K562 (cell line): ENCODE measurements around the gene C10orf90. TPM values are rescaled to one million over a fixed set of nuclear protein-coding genes. Genes with fewer than 3 reads are reported as not detected.

Experiments
- ATAC-seq: fragments of 200-7000 bp; cut with Tn5 transposase; 3 replicates; pipeline ENCODE4 v1.9.1; 2020; ENCODE audit warnings: moderate library complexity
- BruUV-seq: library from RNA; stranded (reverse); fragments of 400-500 nt; replicated peaks from 2 replicates; lab custom pipeline; 2021; lab: Mats Ljungman, UMichigan
- CTCF ChIA-PET: fragments of 300-600 bp; formaldehyde crosslinking; extraction: SDS; loops from one replicate; lab custom pipeline; 2021; ENCODE audit warnings: low intra/inter-chr PET ratio; lab: Yijun Ruan, JAX
- POLR2A ChIA-PET: fragments of 300-600, 350-650 bp; sonication (Branson Sonifier 250); formaldehyde crosslinking; extraction: SDS; loops from one replicate; lab custom pipeline; 2021; ENCODE audit warnings: antibody characterized with exemption, inconsistent platforms; lab: Yijun Ruan, JAX
- DNase-seq, 4 experiments: peaks; one replicate each; pipeline versions ENCODE4 v3.0.0 to v3.0.0-alpha.2; 2011 to 2018; ENCODE audit warnings: low spot score in 3 of 4, mixed read lengths in 3 of 4; ENCODE audit errors: extremely low read depth in 1 of 4
- FAIRE-seq: peaks from 2 replicates; lab custom pipeline; 2011; peaks lifted over from hg19 to GRCh38; lab: Jason Lieb, UNC
- H2AFZ ChIP-seq: 2 replicates; pipeline ENCODE4 v1.6.0; 2011; ENCODE audit warnings: low read depth, low read length, control low read depth, inconsistent platforms
- H3K27ac ChIP-seq: fragments of 200-600 bp; 3 replicates; pipeline ENCODE4 v1.8.0; 2011; ENCODE audit warnings: low read depth, mild to moderate bottlenecking, control low read depth, inconsistent platforms, low read length, moderate library complexity, mixed read lengths; ENCODE audit errors: extremely low read depth
- H3K27me3 ChIP-seq, 2 experiments: fragments of 300-600 bp in 1 of 2; 2 replicates in 1 of 2; 3 replicates in 1 of 2; pipeline versions ENCODE4 v1.6.0 to v1.8.0; 2011; ENCODE audit warnings: inconsistent platforms in 2 of 2, low read length in 2 of 2, mild to moderate bottlenecking in 1 of 2, mixed read lengths in 1 of 2, moderate library complexity in 1 of 2; ENCODE audit not compliant: control insufficient read depth in 2 of 2, insufficient read depth in 2 of 2
- H3K36me3 ChIP-seq: fragments of 300-600 bp; 3 replicates; pipeline ENCODE4 v1.8.0; 2011; ENCODE audit warnings: mild to moderate bottlenecking, low read length, inconsistent platforms; ENCODE audit not compliant: control insufficient read depth, insufficient read depth
- H3K4me1 ChIP-seq, 2 experiments: fragments of 200-600 bp in 1 of 2; replicated peaks in 1 of 2; 2 replicates in 1 of 2; 3 replicates in 1 of 2; pipeline versions ENCODE4 v1.5.1 to v1.8.0; 2011; ENCODE audit warnings: inconsistent platforms in 2 of 2, low read length in 2 of 2, mild to moderate bottlenecking in 1 of 2, mixed read lengths in 1 of 2, moderate library complexity in 1 of 2; ENCODE audit not compliant: control insufficient read depth in 2 of 2, insufficient read depth in 2 of 2
- H3K4me2 ChIP-seq: 2 replicates; pipeline ENCODE4 v1.6.1; 2011; ENCODE audit warnings: low read length, control low read depth, inconsistent platforms, mixed read lengths; ENCODE audit not compliant: insufficient read depth
- H3K4me3 ChIP-seq: fragments of 200-600 bp; sonication (generic), shearing (Covaris generic); 2 replicates; pipeline ENCODE4 v1.5.1; 2016; ENCODE audit warnings: control low read depth, inconsistent platforms
- H3K79me2 ChIP-seq: fragments of 200-600 bp; 3 replicates; pipeline ENCODE4 v1.8.0; 2011; ENCODE audit warnings: low read length, inconsistent platforms; ENCODE audit not compliant: control insufficient read depth, insufficient read depth
- H3K9ac ChIP-seq, 2 experiments: 2 replicates each; pipeline versions ENCODE4 v1.6.0 to v1.6.1; 2011; ENCODE audit warnings: low read depth in 2 of 2, low read length in 2 of 2, control low read depth in 1 of 2, inconsistent platforms in 1 of 2, mild to moderate bottlenecking in 1 of 2, mixed read lengths in 1 of 2; ENCODE audit not compliant: insufficient read depth in 1 of 2
- H3K9me1 ChIP-seq: one replicate; pipeline ENCODE4 v1.6.0; 2011; ENCODE audit warnings: inconsistent platforms, mild to moderate bottlenecking, low read length, moderate library complexity; ENCODE audit not compliant: control insufficient read depth, insufficient read depth
- H3K9me3 ChIP-seq: replicated peaks from 2 replicates; pipeline ENCODE4 v1.5.1; 2011; ENCODE audit warnings: low read depth, low read length, inconsistent platforms; ENCODE audit not compliant: control insufficient read depth, insufficient read depth
- H4K20me1 ChIP-seq: replicated peaks from 2 replicates; pipeline ENCODE4 v1.6.1; 2011; ENCODE audit warnings: low read length, inconsistent platforms, mixed read lengths; ENCODE audit not compliant: control insufficient read depth, insufficient read depth
- ARID2 ChIP-seq: fragments of 450-650 bp; IDR thresholded peaks from 2 replicates; pipeline ENCODE4 v1.6.1; 2017; ENCODE audit warnings: antibody characterized with exemption, mild to moderate bottlenecking
- CXXC5 ChIP-seq: fragments of 250-450 bp; sonication (Bioruptor Pico); IDR thresholded peaks from 2 replicates; pipeline ENCODE4 v1.8.0; 2022; ENCODE audit warnings: inconsistent platforms, mild to moderate bottlenecking, moderate library complexity
- EHMT2 ChIP-seq: fragments of 450-650 bp; IDR thresholded peaks from 2 replicates; pipeline ENCODE4 v1.6.1; 2018; ENCODE audit warnings: antibody characterized with exemption
- EZH2 ChIP-seq: IDR thresholded peaks from 2 replicates; pipeline ENCODE4 v1.6.1; 2012; ENCODE audit warnings: low read depth, mild to moderate bottlenecking, inconsistent platforms, low read length, borderline replicate concordance
- KDM2B ChIP-seq: fragments of 250-450 bp; sonication (Bioruptor Pico); IDR thresholded peaks from 2 replicates; pipeline ENCODE4 v1.8.0; 2021; ENCODE audit warnings: mild to moderate bottlenecking, moderate library complexity
- MNT ChIP-seq, 2 experiments: fragments of 450-650 bp; conservative IDR thresholded peaks; 2 replicates each; pipeline ENCODE4 v1.6.1; 2017; ENCODE audit warnings: mild to moderate bottlenecking in 2 of 2, moderate library complexity in 2 of 2
- NFE2 ChIP-seq: IDR thresholded peaks from 2 replicates; pipeline ENCODE4 v1.6.1; 2014; ENCODE audit warnings: antibody characterized with exemption, low read depth
- POLR2A ChIP-seq: fragments of 450-650 bp; conservative IDR thresholded peaks from 2 replicates; pipeline ENCODE4 v1.6.1; 2016
- RBM39 ChIP-seq: fragments of 200-400 bp; formaldehyde crosslinking; optimal IDR thresholded peaks from 2 replicates; pipeline ENCODE3; 2018; ENCODE audit warnings: low read depth, low read length
- SNAPC5 ChIP-seq: fragments of 250-450 bp; sonication (Bioruptor Pico); IDR thresholded peaks from 2 replicates; pipeline ENCODE4 v1.8.0; 2021; ENCODE audit warnings: moderate library complexity, mild to moderate bottlenecking, inconsistent platforms
- TRIM25 ChIP-seq: fragments of 450-650 bp; IDR thresholded peaks from 2 replicates; pipeline ENCODE4 v1.7.0; 2016; ENCODE audit warnings: borderline replicate concordance
- ZNF347 ChIP-seq: fragments of 450-650 bp; formaldehyde crosslinking; IDR thresholded peaks from 2 replicates; pipeline ENCODE4 v1.4.0; 2020; ENCODE audit warnings: low read depth, mild to moderate bottlenecking, moderate library complexity
- ZSCAN29 ChIP-seq: fragments of 450-650 bp; IDR thresholded peaks from 2 replicates; pipeline ENCODE4 v1.6.1; 2017
- WGBS: fragments of 100-300 bp; shearing (Covaris generic); methylation state at CpG from one replicate; pipeline ENCODE4 v1.1.6; 2016; ENCODE audit warnings: low coverage, mixed read lengths; ENCODE audit not compliant: insufficient coverage; ENCODE audit errors: missing lambda C conversion rate; 5-methylcytosine and 5-hydroxymethylcytosine counted together
- in situ Hi-C: fragments of 300-500 bp; cut with MboI; formaldehyde crosslinking; loops from 4 replicates; pipeline ENCODE4 v1.15.0; 2018; ENCODE audit warnings: inconsistent platforms, mixed read lengths
- intact Hi-C: fragments of 100-400 bp; cut with micrococcal nuclease; formaldehyde crosslinking; loops from 2 replicates; pipeline ENCODE4 v1.14.2; 2022
- polyA plus RNA-seq, 8 experiments: library from polyadenylated mRNA; depleted of rRNA in 4 of 8; stranded (reverse) in 5 of 8; unstranded in 3 of 8; fragments of >200 nt; fragmentation: Nextera tagmentation in 2 of 8; fragmentation: Illumina TruSeq in 1 of 8; extraction: Ambion mirVana in 2 of 8; extraction: Trizol in 1 of 8; gene quantifications; 2 replicates each; pipeline versions ENCODE4 v1.2.1 to v1.2.3, GENCODE V29; 2011 to 2014; ENCODE audit warnings: inconsistent platforms in 1 of 8, missing spikeins in 1 of 8
- total RNA-seq, 7 experiments: library from RNA; depleted of rRNA in 6 of 7; stranded (reverse); fragments of >200 nt in 6 of 7; fragmentation: Illumina TruSeq in 2 of 7; extraction: Trizol in 2 of 7; gene quantifications; 2 replicates each; pipeline versions ENCODE4 v1.2.1 to v1.2.3, GENCODE V29; 2011 to 2021; ENCODE audit warnings: low replicate concordance in 1 of 7
- TF ChIP-seq, protein P1 (sequence below), 2 experiments: IDR thresholded peaks; 2 replicates each; pipeline ENCODE4 v1.6.1; 2012; ENCODE audit warnings: improper control_type of control experiment in 2 of 2, low read depth in 2 of 2, low read length in 2 of 2, borderline replicate concordance in 1 of 2
- TF ChIP-seq, protein P2 (sequence below): fragments of 250-450 bp; sonication (Bioruptor Pico); IDR thresholded peaks from 2 replicates; pipeline ENCODE4 v1.8.0; 2021; ENCODE audit warnings: moderate library complexity, mild to moderate bottlenecking, inconsistent platforms

Gene C10orf90
- total and polyA plus RNA-seq, 9 of the 15 experiments (the other 6 are each of a cell fraction or from before 2014, with no cell fraction given) = not detected

GRCh38 chr10:126452245-126452644 lies 218.2 kb downstream of the C10orf90 start (continued):
- TF ChIP-seq KDM2B (no peak), ZSCAN29 (no peak), POLR2A (no peak), EHMT2 (no peak), SNAPC5 (CRISPR knock-in tag) (no peak), NFE2 (no peak), MNT (conservative IDR thresholded peaks at IDR 0.05) (no peak), EZH2 (no peak)
- TF ChIP-seq, all 486 proteins: peak for 0

- CTCF ChIA-PET = no interaction called here
- TF ChIP-seq ZNF347 (CRISPR knock-in tag) = no peak
- TF ChIP-seq, protein P1, sequence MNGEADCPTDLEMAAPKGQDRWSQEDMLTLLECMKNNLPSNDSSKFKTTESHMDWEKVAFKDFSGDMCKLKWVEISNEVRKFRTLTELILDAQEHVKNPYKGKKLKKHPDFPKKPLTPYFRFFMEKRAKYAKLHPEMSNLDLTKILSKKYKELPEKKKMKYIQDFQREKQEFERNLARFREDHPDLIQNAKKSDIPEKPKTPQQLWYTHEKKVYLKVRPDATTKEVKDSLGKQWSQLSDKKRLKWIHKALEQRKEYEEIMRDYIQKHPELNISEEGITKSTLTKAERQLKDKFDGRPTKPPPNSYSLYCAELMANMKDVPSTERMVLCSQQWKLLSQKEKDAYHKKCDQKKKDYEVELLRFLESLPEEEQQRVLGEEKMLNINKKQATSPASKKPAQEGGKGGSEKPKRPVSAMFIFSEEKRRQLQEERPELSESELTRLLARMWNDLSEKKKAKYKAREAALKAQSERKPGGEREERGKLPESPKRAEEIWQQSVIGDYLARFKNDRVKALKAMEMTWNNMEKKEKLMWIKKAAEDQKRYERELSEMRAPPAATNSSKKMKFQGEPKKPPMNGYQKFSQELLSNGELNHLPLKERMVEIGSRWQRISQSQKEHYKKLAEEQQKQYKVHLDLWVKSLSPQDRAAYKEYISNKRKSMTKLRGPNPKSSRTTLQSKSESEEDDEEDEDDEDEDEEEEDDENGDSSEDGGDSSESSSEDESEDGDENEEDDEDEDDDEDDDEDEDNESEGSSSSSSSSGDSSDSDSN (IDR thresholded peaks at IDR 0.05; ENCODE audit: borderline replicate concordance in 1 of 2, low read depth in 2 of 2, low read length in 2 of 2) = no peak
- no peak for TF ChIP-seq CXXC5 (CRISPR knock-in tag)
- no peak for TF ChIP-seq RBM39
- no peak for TF ChIP-seq ARID2
- TF ChIP-seq TRIM25 = no peak
- TF ChIP-seq, protein P2, sequence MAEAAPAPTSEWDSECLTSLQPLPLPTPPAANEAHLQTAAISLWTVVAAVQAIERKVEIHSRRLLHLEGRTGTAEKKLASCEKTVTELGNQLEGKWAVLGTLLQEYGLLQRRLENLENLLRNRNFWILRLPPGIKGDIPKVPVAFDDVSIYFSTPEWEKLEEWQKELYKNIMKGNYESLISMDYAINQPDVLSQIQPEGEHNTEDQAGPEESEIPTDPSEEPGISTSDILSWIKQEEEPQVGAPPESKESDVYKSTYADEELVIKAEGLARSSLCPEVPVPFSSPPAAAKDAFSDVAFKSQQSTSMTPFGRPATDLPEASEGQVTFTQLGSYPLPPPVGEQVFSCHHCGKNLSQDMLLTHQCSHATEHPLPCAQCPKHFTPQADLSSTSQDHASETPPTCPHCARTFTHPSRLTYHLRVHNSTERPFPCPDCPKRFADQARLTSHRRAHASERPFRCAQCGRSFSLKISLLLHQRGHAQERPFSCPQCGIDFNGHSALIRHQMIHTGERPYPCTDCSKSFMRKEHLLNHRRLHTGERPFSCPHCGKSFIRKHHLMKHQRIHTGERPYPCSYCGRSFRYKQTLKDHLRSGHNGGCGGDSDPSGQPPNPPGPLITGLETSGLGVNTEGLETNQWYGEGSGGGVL = no peak
- H3K4me1 ChIP-seq = no peaks in the 10 kb centered on the region
- H3K36me3 ChIP-seq = no peaks in the 10 kb centered on the region
- no peak for ATAC-seq
- H2AFZ ChIP-seq = no peak overlapping the region
- no peak overlapping the region for H3K4me3 ChIP-seq
- no peaks in the 10 kb centered on the region for H3K27me3 ChIP-seq
- H3K9ac ChIP-seq = no peak overlapping the region
- H3K9me3 ChIP-seq = no peaks in the 10 kb centered on the region
- no peak overlapping the region for H3K4me2 ChIP-seq
- in situ Hi-C loops = no loop called here
- H3K79me2 ChIP-seq = no peaks in the 10 kb centered on the region
- 0% methylated on average over 1 of the region's 5 CpGs for WGBS
- H4K20me1 ChIP-seq = no peaks in the 10 kb centered on the region
- POLR2A ChIA-PET = no interaction called here
- no peaks in the 10 kb centered on the region for H3K9me1 ChIP-seq
- intact Hi-C loops = no loop called here
- no TSS peak for BruUV-seq
- H3K27ac ChIP-seq = no peak overlapping the region
- no peak for FAIRE-seq
- DNase-seq = no peak
Observed at GRCh38 chr10:126448091-126448490, 222.4 kb downstream of the C10orf90 start.
